ENCODE measurements around the gene DMD.
"Not testable (repeated sequence)": the region's sequence is repeated elsewhere in the genome, so short reads cannot be mapped to it uniquely, and the experiment has no call there.

Gene DMD

GRCh38 chrX:33149085-33149484, 62.3 kb downstream of the DMD start:
- DNase-seq = no peak

- DNase-seq = no peak
Measured at GRCh38 chrX:33142331-33142730, 69.0 kb downstream of the DMD start.

- no peak for DNase-seq
Measured at GRCh38 chrX:33138677-33139249, 72.6 kb downstream of the DMD start.

GRCh38 chrX:33134164-33134563, 77.2 kb downstream of the DMD start:
- no peak for DNase-seq

GRCh38 chrX:33133320-33133719, 78.0 kb downstream of the DMD start:
- no peak for DNase-seq

- DNase-seq = no peak
Measured at GRCh38 chrX:33132569-33132968, 78.8 kb downstream of the DMD start.

- DNase-seq = no peak
Measured at GRCh38 chrX:33129607-33130006, 81.7 kb downstream of the DMD start.

- DNase-seq = no peak
Measured at GRCh38 chrX:33128048-33128805, 83.1 kb downstream of the DMD start.

GRCh38 chrX:33126469-33126868, 84.9 kb downstream of the DMD start:
- no peak for DNase-seq

GRCh38 chrX:33109858-33110257, 101.5 kb downstream of the DMD start:
- DNase-seq = no peak

- no peak for DNase-seq
Measured at GRCh38 chrX:33106737-33107136, 104.6 kb downstream of the DMD start.

- DNase-seq = no peak
Measured at GRCh38 chrX:33095079-33095478, 116.3 kb downstream of the DMD start.

GRCh38 chrX:33087411-33087810, 123.9 kb downstream of the DMD start:
- DNase-seq = no peak

- no peak for DNase-seq
Measured at GRCh38 chrX:33086886-33087285, 124.5 kb downstream of the DMD start.

- DNase-seq = no peak
Measured at GRCh38 chrX:33082371-33082770, 129.0 kb downstream of the DMD start.

GRCh38 chrX:33078273-33078672, 133.1 kb downstream of the DMD start:
- no peak for DNase-seq

- not testable (repeated sequence) for DNase-seq
Measured at GRCh38 chrX:33073660-33074059, 137.7 kb downstream of the DMD start.

- no peak for DNase-seq
Measured at GRCh38 chrX:33065415-33065814, 145.9 kb downstream of the DMD start.

- DNase-seq = no peak
Measured at GRCh38 chrX:33062041-33062440, 149.3 kb downstream of the DMD start.

GRCh38 chrX:33053001-33053400, 158.3 kb downstream of the DMD start:
- DNase-seq = no peak

- DNase-seq = no peak
Measured at GRCh38 chrX:33045882-33046281, 165.5 kb downstream of the DMD start.

GRCh38 chrX:33045245-33045644, 166.1 kb downstream of the DMD start:
- no peak for DNase-seq

GRCh38 chrX:33041141-33041540, 170.2 kb downstream of the DMD start:
- no peak for DNase-seq

- no peak for DNase-seq
Measured at GRCh38 chrX:33032700-33033099, 178.6 kb downstream of the DMD start.

- DNase-seq = no peak
Measured at GRCh38 chrX:33014949-33015348, 196.4 kb downstream of the DMD start.
